Testis (tissue), 2 donors: ENCODE measurements around the gene GUK1.

ENCODE experiments used
- CTCF ChIP-seq, 3 experiments: fragments of 450-650 bp in 2 of 3; fragments of 200-600 bp in 1 of 3; sonication (generic) in 1 of 3; IDR thresholded peaks; one replicate each; pipeline ENCODE4 v1.5.1; 2016 to 2019; ENCODE audit warnings: antibody characterized with exemption in 3 of 3, mild to moderate bottlenecking in 2 of 3, moderate library complexity in 1 of 3
- POLR2A ChIP-seq: fragments of 450-650 bp; IDR thresholded peaks from one replicate; pipeline ENCODE4 v1.6.1; 2017; ENCODE audit warnings: antibody characterized with exemption, mild to moderate bottlenecking, moderate library complexity

- TF ChIP-seq CTCF (IDR thresholded peaks at IDR 0.05) (no peak), POLR2A (no peak)
Observed at GRCh38 chr1:228194436-228194835, 54.4 kb downstream of the GUK1 start.
